SK-N-MC (cell line): ENCODE measurements around the gene SPTLC2.

Source experiments
- EZH2 ChIP-seq: fragments of 200-600 bp; sonication (generic); IDR thresholded peaks from one replicate; pipeline ENCODE4 v1.6.1; 2017; ENCODE audit warnings: antibody characterized with exemption
- POLR2AphosphoS5 ChIP-seq: IDR thresholded peaks from 2 replicates; pipeline ENCODE4 v1.6.1; 2012; ENCODE audit warnings: mild to moderate bottlenecking, low read depth, low read length, borderline replicate concordance

GRCh38 chr14:77573964-77574363, 42.5 kb downstream of the SPTLC2 start:
- TF ChIP-seq EZH2: no peak
- TF ChIP-seq POLR2AphosphoS5: no peak
